ENCODE results near the gene SPACA4.
A peak's percentile ranks its signal among the peaks of the same experiment; 100 is the strongest.
"Not testable (repeated sequence)": the region's sequence is repeated elsewhere in the genome, so short reads cannot be mapped to it uniquely, and the experiment has no call there.

The SPACA4 gene

DNA sequence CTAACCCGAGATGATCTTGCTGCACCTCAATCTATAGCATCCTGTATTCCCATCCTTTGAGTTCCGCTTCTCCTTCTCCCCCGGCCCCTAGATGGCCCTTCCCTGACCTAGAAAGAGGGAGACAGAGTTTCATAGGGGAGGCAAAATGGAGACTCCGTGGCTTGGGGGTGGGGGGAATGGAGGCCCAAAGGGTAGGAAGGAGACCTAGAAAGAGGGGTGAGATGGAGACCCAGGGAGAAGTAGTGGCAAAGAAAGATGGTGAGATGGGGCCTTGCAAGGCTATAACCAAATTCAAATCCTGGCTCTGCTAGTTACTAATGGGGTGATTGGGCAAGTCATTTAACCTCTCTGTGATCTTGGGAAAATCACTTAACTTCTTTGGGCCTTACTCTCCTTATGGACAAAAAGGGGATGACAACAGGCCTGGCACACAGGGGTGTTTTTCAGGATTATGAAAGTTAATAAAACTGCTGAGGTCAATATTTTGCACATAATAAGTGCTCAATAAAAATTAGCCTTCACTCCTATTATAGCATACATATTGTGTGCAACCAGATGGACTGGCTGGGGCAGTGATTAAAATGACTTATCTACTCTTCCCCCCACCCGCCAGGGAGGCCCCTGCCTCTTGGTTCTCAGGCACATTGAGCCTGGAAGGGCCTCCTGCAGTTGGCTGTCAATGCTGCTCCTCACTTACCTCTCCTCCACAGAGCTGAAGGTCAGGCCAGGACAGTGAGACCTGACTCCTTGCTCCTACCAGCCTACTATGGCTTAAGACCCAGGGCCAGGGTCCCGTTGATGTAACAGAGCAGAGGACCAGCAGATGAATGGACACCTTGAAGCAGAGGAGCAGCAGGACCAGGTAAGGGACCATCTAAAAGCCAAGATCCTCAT is 13.4 kb downstream of the SPACA4 start:
- no peak for DNase-seq

GRCh38 chr19:48623556-48624066 is 17.1 kb downstream of the SPACA4 start:
- peak; percentile 33 to 75 for DNase-seq

DNA sequence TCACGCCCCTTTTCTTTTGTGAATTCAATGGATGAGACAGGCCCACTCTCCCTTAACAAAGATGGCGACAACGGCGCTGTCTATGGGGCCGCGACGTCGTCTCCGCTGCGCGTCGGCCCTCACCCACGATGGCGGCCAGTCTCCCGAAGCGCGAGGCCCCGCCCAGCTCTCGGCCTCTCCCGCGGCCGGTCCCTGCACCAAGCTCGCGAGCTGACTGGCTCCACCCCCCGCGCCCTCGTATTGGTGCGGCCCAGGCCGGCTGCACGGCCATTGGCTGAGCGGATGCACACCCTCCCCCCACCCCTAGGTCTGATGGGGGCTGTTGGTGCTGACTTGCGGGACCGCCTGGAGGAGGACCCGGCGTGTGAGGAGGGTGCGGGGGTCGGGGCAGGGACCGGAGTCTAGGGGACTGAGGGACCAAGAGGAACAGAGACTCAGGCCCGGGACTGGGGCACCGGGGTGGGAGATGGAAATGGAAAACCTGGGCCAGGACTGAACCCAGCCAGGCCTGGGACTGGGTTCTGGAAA is 17.6 kb downstream of the SPACA4 start:
- DNase-seq = peak; percentile 97 to 98

GRCh38 chr19:48624791-48625723 is 18.5 kb downstream of the SPACA4 start:
- no peak for DNase-seq

- DNase-seq = no peak
Measured at GRCh38 chr19:48625891-48626327, 19.4 kb downstream of the SPACA4 start.

DNA sequence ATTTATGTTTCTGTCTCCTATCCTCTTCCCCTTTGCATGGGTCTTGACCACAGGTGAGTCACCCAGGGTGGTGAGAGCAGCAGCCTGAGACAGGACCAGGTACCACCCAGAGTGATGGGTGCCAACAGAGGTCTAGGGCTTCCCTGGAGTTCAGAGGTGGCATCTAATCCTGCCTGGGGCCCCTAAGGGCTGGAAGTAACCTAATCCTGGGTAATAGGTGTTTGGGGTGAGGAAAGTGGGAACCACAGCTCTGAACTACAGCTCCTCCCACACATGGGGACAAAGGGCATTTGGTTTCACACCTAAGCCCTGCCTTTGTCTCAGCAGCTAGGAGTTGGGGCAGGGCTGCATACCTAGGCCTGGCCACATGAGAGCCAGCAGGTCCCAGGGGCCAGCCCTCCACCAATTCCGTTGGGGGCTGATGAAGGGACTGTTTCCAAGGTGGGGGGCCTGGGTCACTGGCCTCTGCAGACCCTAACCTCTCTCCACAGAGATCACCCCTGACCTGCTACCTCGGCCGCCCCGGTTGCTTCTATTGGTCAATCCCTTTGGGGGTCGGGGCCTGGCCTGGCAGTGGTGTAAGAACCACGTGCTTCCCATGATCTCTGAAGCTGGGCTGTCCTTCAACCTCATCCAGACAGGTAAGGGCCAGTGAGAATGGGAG is 20.8 kb downstream of the SPACA4 start:
- no peak for DNase-seq

GRCh38 chr19:48627865-48628314 is 21.3 kb downstream of the SPACA4 start:
- no peak for DNase-seq

GRCh38 chr19:48628486-48629296 is 22.1 kb downstream of the SPACA4 start:
- no peak for DNase-seq

GRCh38 chr19:48629297-48629598 is 22.7 kb downstream of the SPACA4 start:
- DNase-seq = no peak

- no peak for DNase-seq
Measured at GRCh38 chr19:48629599-48630295, 23.2 kb downstream of the SPACA4 start.

DNA sequence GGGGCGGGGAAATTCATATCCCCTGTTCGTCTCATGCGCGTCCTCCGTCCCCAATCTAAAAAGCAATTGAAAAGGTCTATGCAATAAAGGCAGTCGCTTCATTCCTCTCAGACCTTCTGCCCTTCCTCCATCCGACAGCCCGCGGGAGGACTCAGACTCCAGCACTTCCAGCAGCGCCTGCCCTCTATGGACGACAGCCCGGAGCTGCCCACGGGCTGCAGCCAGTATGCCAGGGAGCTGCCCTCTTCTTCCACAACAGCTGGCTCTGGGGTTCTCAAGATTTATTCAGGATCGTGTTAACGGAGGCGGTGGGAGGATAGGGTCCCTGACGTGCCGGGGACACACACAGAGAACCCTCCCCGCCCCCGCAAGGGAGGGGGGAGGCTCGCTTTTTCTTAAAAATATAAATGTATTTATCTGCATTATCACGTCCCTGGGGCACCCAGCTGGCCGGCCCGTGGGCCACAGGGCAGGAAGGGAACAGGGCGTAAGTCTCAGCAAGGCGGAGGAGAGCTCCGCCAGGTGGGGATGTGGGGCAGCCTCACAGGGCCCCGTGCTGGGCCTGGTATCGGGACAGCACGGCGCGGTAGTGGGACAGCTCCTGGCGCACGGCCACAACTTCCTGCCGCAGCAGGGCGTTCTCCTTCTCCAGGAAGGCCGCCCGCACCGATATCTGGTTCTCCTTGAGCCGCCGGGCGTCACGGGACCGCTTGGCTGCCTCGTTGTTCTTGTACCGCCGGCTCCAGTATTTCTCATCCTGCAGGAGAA is 23.9 kb downstream of the SPACA4 start:
- no peak for DNase-seq

GRCh38 chr19:48631225-48631624 is 24.7 kb downstream of the SPACA4 start:
- no peak for DNase-seq

- not testable (repeated sequence) for DNase-seq
Measured at GRCh38 chr19:48632286-48632685, 25.7 kb downstream of the SPACA4 start.

GRCh38 chr19:48632692-48633147 is 26.2 kb downstream of the SPACA4 start:
- DNase-seq = no peak

DNA sequence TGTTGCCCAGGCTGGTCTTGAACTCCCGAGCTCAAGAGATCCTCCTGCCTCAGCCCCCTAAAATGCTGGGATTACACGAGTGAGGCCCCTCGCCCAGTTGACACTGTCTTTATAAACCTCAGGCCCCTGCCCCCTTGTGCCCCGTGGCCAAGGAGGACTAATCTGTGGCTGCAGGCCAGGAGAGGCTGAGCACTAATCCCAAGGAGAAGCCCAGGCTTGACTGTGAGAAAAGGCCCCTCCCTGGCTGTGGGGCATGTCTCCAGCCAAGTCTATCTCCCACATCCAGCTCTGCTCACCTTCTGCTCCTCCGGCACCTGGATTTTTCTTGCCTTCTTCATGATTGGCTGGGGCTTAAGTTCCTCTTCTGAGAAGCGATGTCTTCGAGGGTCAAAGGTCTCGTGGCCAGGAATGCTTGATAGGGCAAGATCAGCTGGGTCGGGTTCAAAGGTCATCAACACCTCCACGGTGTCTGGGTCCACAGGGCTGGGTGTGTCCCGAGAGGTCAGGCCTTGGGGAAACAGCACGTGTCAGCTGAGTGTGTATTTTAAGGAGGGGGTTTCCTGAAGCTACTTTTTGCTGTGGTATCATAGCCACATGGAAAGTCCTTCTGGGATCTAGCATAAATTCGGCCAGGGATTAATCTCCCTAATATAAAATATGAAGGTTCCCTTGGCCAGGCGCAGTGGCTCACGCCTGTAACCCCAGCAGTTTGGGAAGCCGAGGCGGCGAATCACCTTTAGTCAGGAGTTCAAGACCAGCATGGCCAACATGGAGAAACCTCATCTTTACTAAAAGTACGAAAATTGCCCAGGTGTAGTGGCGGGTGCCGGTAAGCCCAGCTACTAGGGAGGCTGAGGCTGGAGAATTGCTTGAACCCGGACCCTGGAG is 26.9 kb downstream of the SPACA4 start:
- DNase-seq = no peak

- no peak for DNase-seq
Measured at GRCh38 chr19:48634036-48634342, 27.4 kb downstream of the SPACA4 start.

DNA sequence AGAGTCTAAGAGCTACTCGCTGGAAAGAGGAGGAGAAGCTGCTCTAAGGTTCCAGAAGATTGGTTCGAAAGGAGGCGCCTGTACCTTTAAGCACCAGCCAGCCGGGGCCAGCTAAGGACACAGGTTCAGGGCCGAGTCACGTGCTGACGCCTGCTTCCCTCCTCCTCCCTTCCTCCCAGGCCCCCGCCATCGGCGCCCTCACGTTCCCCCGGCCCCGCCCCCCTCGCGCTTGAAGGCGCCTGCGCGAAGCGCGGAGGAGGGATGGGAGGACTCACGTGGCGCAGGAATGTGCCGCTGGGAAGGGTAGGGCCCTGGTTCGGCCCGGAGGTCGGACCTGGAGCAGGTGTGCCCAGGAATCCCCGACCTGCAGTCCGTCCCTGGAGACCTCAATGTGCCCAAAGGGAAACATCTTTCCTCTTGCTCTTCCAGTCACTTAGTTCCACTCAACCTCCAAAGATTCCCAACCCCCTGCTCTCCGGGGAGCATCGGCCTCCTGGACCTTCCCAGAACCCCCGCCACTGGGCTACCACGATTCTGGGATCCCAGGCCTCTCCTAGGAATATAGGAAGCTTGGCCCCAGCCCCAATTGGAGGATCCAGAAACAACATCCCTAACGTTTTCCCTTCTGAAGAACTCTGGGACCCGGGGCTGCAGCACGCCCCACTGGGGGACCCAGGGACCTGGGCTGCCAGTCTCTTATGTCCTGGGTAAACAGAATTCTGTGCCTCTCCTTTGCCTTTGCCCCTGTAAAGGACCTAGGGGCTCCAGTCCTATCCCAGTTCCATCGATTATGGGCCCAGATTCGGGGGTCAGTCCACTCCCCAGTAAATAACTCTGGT is 28.1 kb downstream of the SPACA4 start:
- DNase-seq = peak; percentile 95 to 96

DNA sequence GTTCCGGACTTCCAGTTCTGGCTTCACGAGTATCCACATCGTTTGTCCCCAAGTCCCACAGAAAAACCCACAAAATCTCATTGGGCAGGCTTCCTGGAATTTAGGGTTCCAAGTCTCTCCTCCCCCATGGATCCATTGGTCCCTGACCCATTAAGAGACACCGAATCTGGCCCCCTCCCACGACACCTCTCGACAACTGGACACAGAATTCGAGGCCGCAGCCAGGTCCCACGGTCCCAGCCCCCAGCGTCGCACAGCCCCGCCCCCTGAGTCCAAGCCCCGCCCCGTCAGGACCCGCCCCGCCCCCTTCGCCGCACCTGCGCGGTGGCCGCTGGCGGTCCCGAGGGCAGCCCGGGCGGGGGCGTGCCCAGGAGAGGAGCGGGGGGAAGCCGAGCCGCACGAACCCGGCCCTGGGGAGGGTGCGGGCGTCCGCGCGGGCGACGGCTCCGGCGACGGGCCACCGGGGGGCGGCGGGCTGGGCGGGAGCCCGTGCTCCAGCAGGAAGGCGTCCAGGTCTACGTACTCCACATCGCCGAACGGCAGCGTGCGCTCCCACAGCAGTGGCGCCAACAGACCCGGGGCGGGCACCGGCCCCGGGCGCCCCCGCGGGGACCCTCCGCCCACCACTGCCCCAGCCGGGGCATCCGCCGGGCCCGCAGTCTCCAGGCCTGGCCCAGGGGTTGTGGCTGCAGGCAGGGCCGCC is 28.9 kb downstream of the SPACA4 start:
- DNase-seq = peak; percentile 35 to 66

Data from NCI-H524 (cell line).